Hypothalamus (tissue), 51 donors: ENCODE results near the gene RGS1.
A peak's percentile ranks its signal among the peaks of the same experiment; 100 is the strongest.

Source experiments
- DNase-seq, 51 donors: peaks; one replicate each; lab custom pipeline; 2025; lab: John Stamatoyannopoulos, UW

RGS1 gene

DNA sequence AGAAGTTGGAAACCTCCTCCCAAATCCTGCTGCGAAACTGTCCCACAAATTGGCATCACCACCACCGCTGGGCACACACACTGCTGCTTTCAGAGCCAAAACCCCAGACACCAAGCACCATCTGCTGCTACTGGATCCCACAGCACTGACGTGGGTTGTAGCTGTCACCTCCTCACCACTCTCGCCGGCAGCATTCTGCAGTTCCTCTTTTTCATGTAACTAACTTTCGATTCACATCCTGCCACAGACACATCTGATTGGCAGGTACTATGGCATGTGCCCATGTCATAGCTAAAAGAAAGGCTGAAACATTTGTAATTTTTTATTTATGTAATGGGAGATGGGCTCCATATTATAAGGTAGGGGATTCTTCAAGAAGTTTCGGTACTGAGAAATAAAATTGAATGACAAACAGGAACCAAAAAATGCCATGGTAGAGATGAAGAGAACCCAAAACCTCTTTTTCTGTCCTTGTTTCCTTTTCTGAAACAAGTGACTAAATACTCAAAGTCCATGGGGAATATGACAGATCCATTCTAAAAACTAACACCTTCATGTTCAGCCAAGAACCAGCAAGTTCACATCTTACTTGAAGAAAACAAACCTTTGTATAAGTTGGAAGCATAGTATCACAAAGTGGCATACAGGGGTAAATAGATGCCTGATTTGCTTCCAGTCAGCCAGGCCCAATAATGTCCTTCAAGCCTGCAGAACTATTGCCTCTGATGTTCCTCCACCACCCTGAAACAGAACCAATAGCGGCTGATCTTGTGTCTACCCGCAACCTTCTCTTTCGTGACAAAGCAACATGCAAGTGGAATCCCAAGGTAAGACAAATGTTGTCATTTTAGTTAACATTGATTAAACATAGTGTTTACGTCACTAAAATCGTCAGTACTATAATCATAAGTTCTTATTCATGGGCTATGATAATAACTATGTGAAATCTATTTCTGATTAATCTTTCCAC lies 33.8 kb downstream of the RGS1 start:
- peak in 20 of 51 donors; percentile 3 to 47 (median 22) for DNase-seq

DNA sequence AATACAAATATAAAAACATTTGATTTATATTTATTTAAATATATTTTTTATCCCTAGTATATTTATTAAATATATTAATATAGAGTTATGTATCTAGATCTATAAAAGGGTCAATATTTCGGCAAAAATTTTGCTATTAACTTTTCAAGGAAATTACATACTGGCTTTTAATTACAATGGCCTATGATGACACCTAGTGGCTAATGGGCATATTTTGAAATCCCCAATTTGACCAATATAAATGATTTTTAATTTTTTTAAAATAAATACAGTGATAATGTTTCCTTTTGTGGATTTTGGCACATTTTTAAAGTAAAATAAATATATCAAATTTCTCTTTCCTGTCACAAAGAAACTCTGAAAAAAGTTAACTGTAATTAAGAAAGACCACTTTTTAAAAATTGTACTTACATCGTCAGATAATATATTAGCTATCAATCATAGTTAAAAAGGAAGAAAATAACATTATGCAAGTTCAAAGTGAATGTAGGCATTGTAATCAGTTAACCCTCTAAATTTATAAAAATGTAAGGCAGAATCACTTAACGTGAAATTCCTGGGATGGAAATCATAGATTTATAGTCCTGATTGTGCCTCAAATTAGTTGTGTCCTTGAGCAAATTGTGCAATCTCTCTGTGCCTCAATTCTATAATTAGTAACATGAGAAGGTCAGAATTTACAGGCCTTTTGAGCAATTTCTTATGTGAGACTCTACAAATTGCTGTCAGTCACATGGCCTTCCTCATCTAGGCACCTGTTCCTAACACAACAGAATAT lies 34.7 kb downstream of the RGS1 start:
- no peak for DNase-seq

DNA sequence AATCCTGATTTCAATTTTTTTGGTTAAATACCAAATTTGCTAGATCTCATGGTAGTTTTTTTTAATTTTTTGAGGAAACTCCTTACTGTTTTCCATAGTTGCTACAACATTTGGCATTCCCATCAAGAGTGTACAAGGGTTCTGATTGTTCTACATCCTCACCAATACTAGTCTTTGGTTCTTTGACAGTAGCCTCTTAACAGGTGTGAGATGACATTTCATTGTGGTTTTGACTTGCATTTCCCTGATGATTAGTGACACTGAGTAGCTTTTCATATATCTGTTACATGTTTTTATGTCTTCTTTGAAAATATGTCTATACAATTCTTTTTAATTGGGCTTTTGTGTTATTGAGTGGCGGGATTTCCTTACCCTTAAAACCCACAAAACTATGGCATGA lies 39.5 kb downstream of the RGS1 start:
- no peak for DNase-seq

DNA sequence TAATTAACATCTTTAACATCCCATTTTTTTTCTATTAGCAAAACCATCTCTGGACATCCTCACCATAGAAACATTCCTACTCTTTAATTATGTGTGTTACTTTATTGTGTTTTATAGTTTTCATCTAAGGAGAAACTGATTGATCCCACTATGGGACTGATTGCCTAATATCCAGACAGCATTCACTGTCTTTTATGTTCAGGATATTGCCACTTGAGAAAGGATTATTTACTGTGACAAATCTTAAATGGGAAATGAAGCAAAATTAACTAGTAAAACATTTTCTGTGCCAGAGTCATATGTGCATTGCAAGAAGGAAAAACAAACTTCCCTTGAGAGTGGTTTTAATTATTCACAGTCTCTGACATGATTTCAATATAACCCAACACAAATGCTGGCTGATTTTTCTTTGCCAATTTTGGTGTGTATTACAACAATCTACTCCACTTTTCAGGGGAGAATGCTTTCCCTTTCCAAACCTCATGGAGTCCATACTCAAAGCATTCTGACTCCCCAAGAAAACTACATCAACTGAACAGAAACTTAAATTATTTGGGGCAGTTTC lies 44.6 kb downstream of the RGS1 start:
- DNase-seq = no peak

DNA sequence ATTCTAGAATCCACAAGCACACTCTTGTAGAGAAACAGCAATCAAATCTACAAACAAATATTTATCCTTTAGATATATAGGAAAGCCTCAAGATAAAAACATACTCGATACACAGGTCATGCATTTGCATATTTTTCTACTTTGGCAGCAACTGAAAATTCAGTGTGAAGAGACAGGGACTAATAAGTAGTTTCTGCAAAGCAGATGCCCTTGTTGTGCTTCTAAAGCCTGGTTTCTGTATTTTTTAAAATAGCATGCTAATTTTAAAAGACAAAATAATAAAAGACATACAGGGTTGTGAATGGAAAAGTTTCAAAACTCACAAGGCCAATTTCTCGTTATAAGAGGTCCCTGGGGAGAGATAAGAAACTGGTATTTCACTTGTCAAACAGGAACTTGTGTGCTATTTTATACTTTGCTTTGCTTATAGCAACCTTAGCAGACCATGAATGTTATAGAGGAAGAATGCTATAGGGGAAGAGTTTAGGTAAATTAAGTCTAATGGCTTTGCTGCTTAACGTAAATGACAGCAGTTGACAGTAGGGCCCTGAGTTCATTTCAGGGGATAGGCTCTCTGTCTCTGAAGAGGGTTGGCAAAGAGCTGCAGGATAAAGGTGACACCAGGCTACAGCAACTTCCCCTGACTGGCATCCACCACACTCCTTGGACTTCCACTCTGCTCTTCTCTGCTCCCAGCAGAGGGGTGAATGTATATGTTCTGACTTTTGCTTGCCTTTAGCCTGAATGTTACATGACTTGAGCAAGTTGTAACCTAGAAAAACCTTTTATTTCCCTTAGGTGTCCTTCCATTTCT lies 51.0 kb downstream of the RGS1 start:
- no peak for DNase-seq

DNA sequence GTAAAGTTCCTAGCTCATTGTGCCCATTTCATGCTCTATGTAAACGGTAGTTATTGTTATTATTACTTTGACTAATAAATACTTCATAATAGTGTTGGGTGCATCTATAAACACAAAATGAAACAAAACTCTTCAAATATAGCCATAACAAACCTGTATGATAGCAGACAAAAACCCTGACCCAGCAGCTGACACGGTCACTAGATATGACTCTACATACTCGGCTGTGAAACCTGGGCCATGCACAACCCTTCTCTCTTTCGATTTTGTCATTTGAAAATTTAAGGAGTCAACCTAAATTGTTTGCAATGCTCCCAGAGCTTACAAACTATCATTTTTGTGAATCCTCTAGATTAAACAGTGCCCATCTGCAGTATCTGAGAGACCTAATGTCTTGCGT lies 52.3 kb downstream of the RGS1 start:
- no peak for DNase-seq

DNA sequence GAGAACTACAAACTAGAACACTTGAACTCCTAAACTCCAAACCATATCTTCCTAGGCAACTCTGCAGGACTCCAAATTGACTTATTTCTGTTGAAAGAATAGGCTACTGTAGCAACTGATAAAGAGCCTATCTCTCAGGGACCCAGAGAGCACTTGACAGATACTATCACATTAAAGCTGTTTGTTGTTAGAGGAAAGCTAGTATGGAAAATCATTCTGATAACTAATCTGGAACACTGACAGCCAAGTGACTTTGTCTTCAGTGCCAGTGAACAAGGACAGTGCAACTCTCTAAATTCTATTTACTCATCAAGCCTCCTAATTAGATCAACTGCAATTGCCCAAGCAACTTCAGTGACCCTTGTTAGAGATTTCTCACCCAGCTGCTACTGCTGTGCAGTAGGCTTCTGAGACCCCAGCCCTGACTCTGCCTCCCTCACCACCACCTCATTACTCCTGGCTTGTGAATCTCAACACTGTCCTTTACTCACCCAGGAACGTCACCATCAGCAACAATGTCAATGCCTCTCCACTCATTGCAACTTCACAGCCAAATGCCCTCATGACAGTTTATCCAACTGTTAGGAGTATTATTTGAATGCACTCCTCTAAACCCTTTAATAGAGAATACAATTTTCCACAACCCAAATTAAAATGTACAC lies 53.0 kb downstream of the RGS1 start:
- no peak for DNase-seq

DNA sequence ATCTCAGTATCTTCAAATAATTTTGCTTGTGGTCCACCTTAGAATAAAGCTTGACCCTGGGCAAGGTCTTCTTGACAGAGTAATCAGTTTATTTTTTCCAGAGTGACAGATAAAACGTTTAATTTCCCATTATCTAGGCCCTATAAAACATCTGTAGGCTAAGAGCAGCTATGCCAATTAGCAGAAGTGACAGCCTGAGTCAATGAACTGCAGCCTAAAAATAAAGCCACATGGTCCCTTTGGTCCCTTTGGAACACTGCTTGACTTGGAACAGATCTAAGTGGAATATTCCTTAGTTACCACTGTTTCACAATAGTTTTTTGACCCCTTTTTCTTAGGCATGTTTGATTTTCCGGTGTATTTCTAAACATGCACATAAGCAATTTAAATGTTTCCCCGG lies 54.0 kb downstream of the RGS1 start:
- DNase-seq = no peak
